ENCODE results near the gene ONECUT2. TPM values are rescaled to one million over a fixed set of nuclear protein-coding genes. Genes with fewer than 3 reads are reported as not detected.

ONECUT2 gene
- total RNA-seq, 1 experiment from 2014 or later: 0.48 TPM

DNA sequence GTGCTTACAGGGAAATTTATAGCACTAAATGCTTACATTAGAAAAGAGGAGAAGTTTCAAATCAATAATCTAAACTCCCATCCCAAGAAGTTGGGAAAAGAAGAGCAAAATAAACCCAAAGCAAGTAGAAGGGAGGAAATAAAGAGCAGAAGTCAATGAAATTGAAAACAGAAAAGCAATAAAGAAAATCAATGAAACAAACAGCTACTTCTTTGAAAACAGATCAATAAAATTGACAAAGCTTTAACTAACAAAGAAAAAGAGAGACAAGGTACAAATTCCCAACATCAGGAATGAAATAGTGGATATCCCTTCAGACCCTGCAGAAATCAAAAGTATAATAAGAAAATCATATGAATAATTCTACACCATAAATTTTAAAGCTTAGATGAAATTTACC lies 25.5 kb upstream of the ONECUT2 start:
- Histone ChIP-seq H3K23me2 (ENCODE audit: insufficient read length, low read depth, low read length, poor library complexity, severe bottlenecking) (no peaks in the 10 kb centered on the region), H2BK12ac (ENCODE audit: insufficient read length, low read depth, low read length) (no peak overlapping the region), H3K9ac (ENCODE audit: extremely low read depth, insufficient read length, low read length) (no peak overlapping the region)

More for the DNA sequence above, 25.5 kb upstream of the ONECUT2 start:
- Histone ChIP-seq H3K23ac (ENCODE audit: insufficient read length, low read depth, low read length) (no peak overlapping the region), H3T11ph (ENCODE audit: low read length) (no peak overlapping the region), H3K79me2 (ENCODE audit: insufficient read depth, low read length) (no peaks in the 10 kb centered on the region), H3K56ac (ENCODE audit: insufficient read length, low read depth, low read length) (no peak overlapping the region), H3K4me2 (ENCODE audit: insufficient read depth, insufficient read length, low read length) (no peak overlapping the region), H2BK120ac (ENCODE audit: low read depth, low read length, poor library complexity, severe bottlenecking) (no peak overlapping the region), H2AK5ac (ENCODE audit: insufficient read length, low read length) (no peak overlapping the region), H2BK5ac (ENCODE audit: insufficient read length, low read length) (no peak overlapping the region), H3K9me3 (ENCODE audit: control insufficient read depth, low read depth, low read length) (no peaks in the 10 kb centered on the region), H4K5ac (ENCODE audit: insufficient read length, low read depth, low read length) (no peak overlapping the region), H3K27ac (ENCODE audit: insufficient read length, low read depth, low read length) (no peak overlapping the region), H3K4me1 (ENCODE audit: insufficient read depth, low read length) (no peaks in the 10 kb centered on the region), H4K91ac (ENCODE audit: insufficient read length, low read depth, low read length) (no peak overlapping the region), H3K18ac (ENCODE audit: insufficient read length, low read depth, low read length) (no peak overlapping the region), H4K20me1 (ENCODE audit: control insufficient read depth, insufficient read depth, insufficient read length) (no peaks in the 10 kb centered on the region), H3K27me3 (ENCODE audit: insufficient read depth, low read length) (no peaks in the 10 kb centered on the region), H3K4ac (ENCODE audit: low read depth, low read length) (no peak overlapping the region), H3K79me1 (ENCODE audit: insufficient read depth, low read depth, low read length, poor library complexity, severe bottlenecking) (no peaks in the 10 kb centered on the region), H3K14ac (ENCODE audit: insufficient read depth, low read length) (no peak overlapping the region), H4K8ac (replicated peaks; ENCODE audit: insufficient read length, low read depth, low read length) (no peak overlapping the region), H2AFZ (ENCODE audit: low read length) (no peak overlapping the region), H2BK15ac (ENCODE audit: low read depth, low read length) (no peak overlapping the region), H2BK20ac (ENCODE audit: low read depth, low read length, poor library complexity, severe bottlenecking) (no peak overlapping the region)
- Mint-ChIP-seq H3K4me3 (no peak overlapping the region), H3K27me3 (ENCODE audit: low read depth) (peaks cover 26% of the 10 kb centered on the region), H3K9me3 (no peaks in the 10 kb centered on the region; a peak in 1 of 5 replicates), H3K4me1 (no peaks in the 10 kb centered on the region), H3K27ac (no peak overlapping the region), H3K36me3 (ENCODE audit: insufficient read depth in 1 of 3, low read depth in 3 of 3) (no peaks in the 10 kb centered on the region)
- DNase-seq: no peak
- TF ChIP-seq, protein P1, sequence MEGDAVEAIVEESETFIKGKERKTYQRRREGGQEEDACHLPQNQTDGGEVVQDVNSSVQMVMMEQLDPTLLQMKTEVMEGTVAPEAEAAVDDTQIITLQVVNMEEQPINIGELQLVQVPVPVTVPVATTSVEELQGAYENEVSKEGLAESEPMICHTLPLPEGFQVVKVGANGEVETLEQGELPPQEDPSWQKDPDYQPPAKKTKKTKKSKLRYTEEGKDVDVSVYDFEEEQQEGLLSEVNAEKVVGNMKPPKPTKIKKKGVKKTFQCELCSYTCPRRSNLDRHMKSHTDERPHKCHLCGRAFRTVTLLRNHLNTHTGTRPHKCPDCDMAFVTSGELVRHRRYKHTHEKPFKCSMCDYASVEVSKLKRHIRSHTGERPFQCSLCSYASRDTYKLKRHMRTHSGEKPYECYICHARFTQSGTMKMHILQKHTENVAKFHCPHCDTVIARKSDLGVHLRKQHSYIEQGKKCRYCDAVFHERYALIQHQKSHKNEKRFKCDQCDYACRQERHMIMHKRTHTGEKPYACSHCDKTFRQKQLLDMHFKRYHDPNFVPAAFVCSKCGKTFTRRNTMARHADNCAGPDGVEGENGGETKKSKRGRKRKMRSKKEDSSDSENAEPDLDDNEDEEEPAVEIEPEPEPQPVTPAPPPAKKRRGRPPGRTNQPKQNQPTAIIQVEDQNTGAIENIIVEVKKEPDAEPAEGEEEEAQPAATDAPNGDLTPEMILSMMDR (conservative IDR thresholded peaks at IDR 0.05): no peak

All from H9 (cell line).